ENCODE measurements around the gene GSTO2. TPM values are rescaled to one million over a fixed set of nuclear protein-coding genes. Genes with fewer than 3 reads are reported as not detected.

The GSTO2 gene
- total RNA-seq, 1 donor from 2014 or later = 2.8 TPM

- peak; percentile 62 for TF ChIP-seq CTCF (conservative IDR thresholded peaks at IDR 0.05)
- Mint-ChIP-seq H3K4me1 (ENCODE audit: unreplicated experiment) (peaks cover 25% of the 10 kb centered on the region), H3K27ac (no peak overlapping the region), H3K36me3 (no peaks in the 10 kb centered on the region), H3K9me3 (no peaks in the 10 kb centered on the region), H3K27me3 (no peaks in the 10 kb centered on the region), H3K4me3 (no peak overlapping the region)
- no peak for DNase-seq (ENCODE audit: extremely low spot score, unreplicated experiment)
Observed at GRCh38 chr10:104297697-104298660, 29.0 kb downstream of the GSTO2 start.

DNA sequence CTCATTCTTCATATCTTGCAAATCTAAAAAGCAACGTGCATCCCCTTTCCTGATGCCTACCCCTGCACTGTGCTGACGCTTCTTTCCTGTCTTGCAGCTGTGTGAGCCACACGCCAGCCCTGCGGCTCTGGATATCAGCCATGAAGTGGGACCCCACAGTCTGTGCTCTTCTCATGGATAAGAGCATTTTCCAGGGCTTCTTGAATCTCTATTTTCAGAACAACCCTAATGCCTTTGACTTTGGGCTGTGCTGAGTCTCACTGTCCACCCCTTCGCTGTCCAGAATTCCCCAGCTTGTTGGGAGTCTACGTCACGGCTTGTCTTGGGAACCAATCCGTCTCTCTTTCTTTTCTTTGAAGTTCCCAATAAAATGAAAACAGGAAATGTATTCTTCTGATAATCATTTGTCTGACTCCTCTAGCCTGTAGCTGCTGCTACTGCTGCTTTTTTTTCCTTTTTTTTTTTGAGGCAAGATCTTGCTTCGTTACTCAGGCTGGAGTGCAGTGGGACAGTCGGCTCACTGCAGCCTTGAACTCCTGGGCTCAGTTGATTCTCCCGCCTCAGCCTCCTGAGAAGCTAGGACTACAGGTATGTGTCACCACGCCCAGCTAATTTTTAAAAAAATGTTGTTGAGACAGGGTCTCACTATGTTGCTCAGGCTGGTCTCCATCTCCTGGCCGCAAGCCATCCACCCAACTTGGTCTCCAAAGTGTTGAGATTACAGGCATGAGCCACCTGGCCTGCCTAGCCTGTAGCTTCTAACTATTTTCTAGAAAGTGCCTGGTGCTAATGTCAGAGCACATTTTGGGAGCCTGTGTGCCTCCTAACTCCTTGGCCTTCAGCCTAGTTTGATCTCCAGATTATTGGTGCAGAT is 30.3 kb downstream of the GSTO2 start:
- DNase-seq (ENCODE audit: extremely low spot score, unreplicated experiment) = no peak
- H3K9me3 Mint-ChIP-seq = no peaks in the 10 kb centered on the region
- H3K27ac Mint-ChIP-seq = no peak overlapping the region
- no peak for TF ChIP-seq CTCF (conservative IDR thresholded peaks at IDR 0.05)
- H3K27me3 Mint-ChIP-seq = no peaks in the 10 kb centered on the region
- H3K4me1 Mint-ChIP-seq (ENCODE audit: unreplicated experiment) = peaks cover 24% of the 10 kb centered on the region
- no peak overlapping the region for H3K4me3 Mint-ChIP-seq
- no peaks in the 10 kb centered on the region for H3K36me3 Mint-ChIP-seq

GRCh38 chr10:104300002-104300735 is 31.2 kb downstream of the GSTO2 start:
- Mint-ChIP-seq H3K9me3 (peaks cover 4% of the 10 kb centered on the region), H3K36me3 (peaks cover 3% of the 10 kb centered on the region), H3K4me1 (ENCODE audit: unreplicated experiment) (peaks cover 30% of the 10 kb centered on the region), H3K27me3 (no peaks in the 10 kb centered on the region), H3K4me3 (no peak overlapping the region), H3K27ac (no peak overlapping the region)
- DNase-seq (ENCODE audit: extremely low spot score, unreplicated experiment) = no peak
- TF ChIP-seq CTCF (conservative IDR thresholded peaks at IDR 0.05) = no peak

DNA sequence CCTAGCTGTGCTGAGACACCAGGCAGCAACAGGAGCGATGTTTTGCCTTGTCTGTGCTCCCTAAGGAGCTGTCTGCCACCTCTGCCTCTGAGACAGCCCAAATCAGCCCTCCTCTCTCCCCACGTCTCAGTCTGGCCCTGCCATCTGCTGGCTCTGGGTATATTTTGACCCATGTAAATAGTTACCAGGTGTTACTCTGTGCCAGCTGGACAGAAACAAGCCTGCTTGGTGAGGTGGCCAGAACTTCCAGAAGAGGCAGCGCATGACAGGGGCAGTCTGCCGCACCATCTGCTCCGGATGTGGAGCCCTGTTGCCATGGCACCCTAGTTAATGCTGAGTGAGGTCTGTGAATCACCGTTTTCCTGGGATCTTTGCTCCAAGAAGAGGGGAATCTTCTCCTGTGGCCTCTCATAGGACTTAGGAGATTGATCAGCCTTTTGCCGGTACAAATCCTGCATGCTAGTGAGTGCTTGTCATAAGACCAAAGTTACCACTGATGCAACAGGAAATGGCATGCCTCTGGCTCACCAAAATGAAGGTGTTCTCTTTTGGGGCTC is 31.8 kb downstream of the GSTO2 start:
- Mint-ChIP-seq H3K4me3 (no peak overlapping the region), H3K36me3 (peaks cover 3% of the 10 kb centered on the region), H3K4me1 (ENCODE audit: unreplicated experiment) (peaks cover 33% of the 10 kb centered on the region), H3K9me3 (peaks cover 4% of the 10 kb centered on the region), H3K27ac (no peak overlapping the region), H3K27me3 (peaks cover 3% of the 10 kb centered on the region)
- no peak for DNase-seq (ENCODE audit: extremely low spot score, unreplicated experiment)
- TF ChIP-seq CTCF (conservative IDR thresholded peaks at IDR 0.05) = no peak

Measured in type B pancreatic cell (in vitro differentiated cells).